PC-3 (cell line): ENCODE measurements around the gene CCM2.

Experiments
- EZH2 ChIP-seq: fragments of 300-600 bp; sonication (generic); IDR thresholded peaks from one replicate; pipeline ENCODE4 v1.6.1; 2017; ENCODE audit warnings: antibody characterized with exemption, mild to moderate bottlenecking, low read length; ENCODE audit not compliant: unreplicated experiment
- EZH2phosphoT487 ChIP-seq: fragments of 300-600 bp; sonication (generic); IDR thresholded peaks from 2 replicates; pipeline ENCODE4 v1.6.1; 2018; ENCODE audit warnings: mild to moderate bottlenecking, antibody characterized with exemption, low read length, borderline replicate concordance
- TF ChIP-seq, protein P1 (sequence below): fragments of 300-600 bp; sonication (generic); conservative IDR thresholded peaks from 2 replicates; pipeline ENCODE4 v1.5.1; 2017; ENCODE audit warnings: antibody characterized with exemption, low read depth, mild to moderate bottlenecking, low read length

GRCh38 chr7:44989132-44989531 lies 10.9 kb upstream of the CCM2 start:
- TF ChIP-seq, protein P1, sequence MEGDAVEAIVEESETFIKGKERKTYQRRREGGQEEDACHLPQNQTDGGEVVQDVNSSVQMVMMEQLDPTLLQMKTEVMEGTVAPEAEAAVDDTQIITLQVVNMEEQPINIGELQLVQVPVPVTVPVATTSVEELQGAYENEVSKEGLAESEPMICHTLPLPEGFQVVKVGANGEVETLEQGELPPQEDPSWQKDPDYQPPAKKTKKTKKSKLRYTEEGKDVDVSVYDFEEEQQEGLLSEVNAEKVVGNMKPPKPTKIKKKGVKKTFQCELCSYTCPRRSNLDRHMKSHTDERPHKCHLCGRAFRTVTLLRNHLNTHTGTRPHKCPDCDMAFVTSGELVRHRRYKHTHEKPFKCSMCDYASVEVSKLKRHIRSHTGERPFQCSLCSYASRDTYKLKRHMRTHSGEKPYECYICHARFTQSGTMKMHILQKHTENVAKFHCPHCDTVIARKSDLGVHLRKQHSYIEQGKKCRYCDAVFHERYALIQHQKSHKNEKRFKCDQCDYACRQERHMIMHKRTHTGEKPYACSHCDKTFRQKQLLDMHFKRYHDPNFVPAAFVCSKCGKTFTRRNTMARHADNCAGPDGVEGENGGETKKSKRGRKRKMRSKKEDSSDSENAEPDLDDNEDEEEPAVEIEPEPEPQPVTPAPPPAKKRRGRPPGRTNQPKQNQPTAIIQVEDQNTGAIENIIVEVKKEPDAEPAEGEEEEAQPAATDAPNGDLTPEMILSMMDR = no peak
- TF ChIP-seq EZH2 = no peak
- no peak for TF ChIP-seq EZH2phosphoT487
